Progenitor cell of endocrine pancreas (in vitro differentiated cells): ENCODE data around the gene SH2B3. TPM values are rescaled to one million over a fixed set of nuclear protein-coding genes. Genes with fewer than 3 reads are reported as not detected.

Source experiments
- DNase-seq: peaks from one replicate; pipeline ENCODE4 v3.0.0; 2021; ENCODE audit warnings: low spot score; ENCODE audit not compliant: unreplicated experiment
- H3K27ac Mint-ChIP-seq: 2 replicates; pipeline ENCODE4 v1.8.0; 2021; ENCODE audit warnings: mild to moderate bottlenecking, moderate library complexity, mixed read lengths
- H3K27me3 Mint-ChIP-seq: 2 replicates; pipeline ENCODE4 v1.8.0; 2021; ENCODE audit warnings: mixed read lengths
- H3K36me3 Mint-ChIP-seq: 2 replicates; pipeline ENCODE4 v1.8.0; 2022; ENCODE audit warnings: mixed read lengths; ENCODE audit not compliant: insufficient read depth
- H3K4me1 Mint-ChIP-seq: 2 replicates; pipeline ENCODE4 v1.8.0; 2021; ENCODE audit warnings: low read depth, mixed read lengths
- H3K4me3 Mint-ChIP-seq: 2 replicates; pipeline ENCODE4 v1.8.0; 2021; ENCODE audit warnings: low read depth, mild to moderate bottlenecking, moderate library complexity, mixed read lengths
- H3K9me3 Mint-ChIP-seq: 2 replicates; pipeline ENCODE4 v1.8.0; 2021; ENCODE audit warnings: low read depth, mixed read lengths
- total RNA-seq: library from RNA; stranded (reverse); gene quantifications from 2 replicates; pipeline ENCODE4 v1.2.1, GENCODE V29; 2021
- TF ChIP-seq, protein P1 (sequence below): fragments of 200-600 bp; sonication (generic); IDR thresholded peaks from one replicate; pipeline ENCODE4 v1.5.0; 2021; ENCODE audit warnings: antibody characterized with exemption, mild to moderate bottlenecking; ENCODE audit not compliant: unreplicated experiment

Gene SH2B3
- total RNA-seq, 1 donor from 2014 or later = 0.72 TPM

DNA sequence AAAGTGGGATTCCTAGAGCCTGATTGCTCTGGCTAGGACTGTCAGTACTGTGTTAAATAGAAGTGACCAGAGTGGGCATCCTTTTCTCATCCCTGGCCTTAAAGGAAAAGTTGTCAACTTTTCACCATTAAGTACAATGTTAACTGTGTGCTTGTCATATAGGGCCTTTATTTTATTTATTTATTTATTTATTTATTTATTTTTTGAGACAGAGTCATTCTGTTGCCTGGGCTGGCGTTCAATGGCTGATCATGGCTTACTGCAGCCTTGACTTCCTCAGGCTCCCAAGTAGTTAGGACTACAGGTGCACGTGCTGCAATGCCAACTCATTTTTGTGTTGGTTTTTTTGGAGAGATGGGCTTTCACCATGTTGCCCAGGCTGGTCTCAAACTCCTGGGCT is 11.6 kb downstream of the SH2B3 start:
- Mint-ChIP-seq H3K9me3 (no peaks in the 10 kb centered on the region), H3K4me1 (no peaks in the 10 kb centered on the region)
- TF ChIP-seq, protein P1, sequence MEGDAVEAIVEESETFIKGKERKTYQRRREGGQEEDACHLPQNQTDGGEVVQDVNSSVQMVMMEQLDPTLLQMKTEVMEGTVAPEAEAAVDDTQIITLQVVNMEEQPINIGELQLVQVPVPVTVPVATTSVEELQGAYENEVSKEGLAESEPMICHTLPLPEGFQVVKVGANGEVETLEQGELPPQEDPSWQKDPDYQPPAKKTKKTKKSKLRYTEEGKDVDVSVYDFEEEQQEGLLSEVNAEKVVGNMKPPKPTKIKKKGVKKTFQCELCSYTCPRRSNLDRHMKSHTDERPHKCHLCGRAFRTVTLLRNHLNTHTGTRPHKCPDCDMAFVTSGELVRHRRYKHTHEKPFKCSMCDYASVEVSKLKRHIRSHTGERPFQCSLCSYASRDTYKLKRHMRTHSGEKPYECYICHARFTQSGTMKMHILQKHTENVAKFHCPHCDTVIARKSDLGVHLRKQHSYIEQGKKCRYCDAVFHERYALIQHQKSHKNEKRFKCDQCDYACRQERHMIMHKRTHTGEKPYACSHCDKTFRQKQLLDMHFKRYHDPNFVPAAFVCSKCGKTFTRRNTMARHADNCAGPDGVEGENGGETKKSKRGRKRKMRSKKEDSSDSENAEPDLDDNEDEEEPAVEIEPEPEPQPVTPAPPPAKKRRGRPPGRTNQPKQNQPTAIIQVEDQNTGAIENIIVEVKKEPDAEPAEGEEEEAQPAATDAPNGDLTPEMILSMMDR = no peak

DNA sequence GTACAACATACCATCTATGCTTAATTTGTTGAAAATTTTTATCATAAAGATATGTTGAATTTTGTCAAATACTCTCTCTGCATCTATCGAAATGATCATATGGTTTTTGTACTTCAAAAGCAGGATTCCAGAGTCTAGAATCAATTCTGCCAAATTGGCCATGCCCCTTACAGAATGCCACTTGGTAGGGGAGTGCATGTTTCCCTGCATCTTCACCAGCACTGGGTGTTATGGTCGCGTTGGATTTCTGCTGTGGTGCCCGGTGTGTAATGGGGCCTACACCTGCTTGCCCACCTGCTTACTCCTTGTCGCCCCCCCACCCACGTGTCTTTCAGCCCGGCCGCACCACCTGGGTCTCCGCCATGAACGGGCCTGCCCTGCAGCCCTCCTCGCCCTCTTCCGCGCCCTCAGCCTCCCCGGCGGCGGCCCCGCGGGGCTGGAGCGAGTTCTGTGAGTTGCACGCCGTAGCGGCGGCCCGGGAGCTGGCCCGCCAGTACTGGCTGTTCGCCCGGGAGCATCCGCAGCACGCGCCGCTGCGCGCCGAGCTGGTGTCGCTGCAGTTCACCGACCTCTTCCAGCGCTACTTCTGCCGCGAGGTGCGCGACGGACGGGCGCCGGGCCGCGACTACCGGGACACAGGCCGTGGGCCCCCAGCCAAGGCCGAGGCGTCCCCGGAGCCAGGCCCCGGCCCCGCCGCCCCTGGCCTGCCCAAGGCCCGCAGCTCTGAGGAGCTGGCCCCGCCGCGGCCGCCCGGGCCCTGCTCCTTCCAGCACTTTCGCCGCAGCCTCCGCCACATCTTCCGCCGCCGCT is 12.3 kb downstream of the SH2B3 start:
- no peaks in the 10 kb centered on the region for H3K4me1 Mint-ChIP-seq
- no peaks in the 10 kb centered on the region for H3K9me3 Mint-ChIP-seq
- H3K27me3 Mint-ChIP-seq = peaks cover 8% of the 10 kb centered on the region
- H3K4me3 Mint-ChIP-seq = no peak overlapping the region
- H3K36me3 Mint-ChIP-seq = no peaks in the 10 kb centered on the region
- H3K27ac Mint-ChIP-seq = no peak overlapping the region
- TF ChIP-seq, protein P1 = no peak
- no peak for DNase-seq

More for the DNA sequence above, 11.6 kb downstream of the SH2B3 start:
- Mint-ChIP-seq H3K27me3 (peaks cover 15% of the 10 kb centered on the region), H3K4me3 (no peak overlapping the region), H3K27ac (no peak overlapping the region), H3K36me3 (no peaks in the 10 kb centered on the region)
- no peak for DNase-seq

DNA sequence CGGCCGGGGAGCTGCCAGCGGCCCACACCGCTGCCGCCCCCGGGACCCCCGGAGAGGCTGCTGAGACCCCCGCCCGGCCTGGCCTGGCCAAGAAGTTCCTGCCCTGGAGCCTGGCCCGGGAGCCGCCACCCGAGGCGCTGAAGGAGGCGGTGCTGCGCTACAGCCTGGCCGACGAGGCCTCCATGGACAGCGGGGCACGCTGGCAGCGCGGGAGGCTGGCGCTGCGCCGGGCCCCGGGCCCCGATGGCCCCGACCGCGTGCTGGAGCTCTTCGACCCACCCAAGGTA is 12.8 kb downstream of the SH2B3 start:
- H3K27ac Mint-ChIP-seq = no peak overlapping the region
- no peak overlapping the region for H3K4me3 Mint-ChIP-seq
- H3K4me1 Mint-ChIP-seq = no peaks in the 10 kb centered on the region
- H3K36me3 Mint-ChIP-seq = no peaks in the 10 kb centered on the region
- H3K27me3 Mint-ChIP-seq = peaks cover 3% of the 10 kb centered on the region
- H3K9me3 Mint-ChIP-seq = no peaks in the 10 kb centered on the region
- TF ChIP-seq, protein P1 = no peak
- no peak for DNase-seq

DNA sequence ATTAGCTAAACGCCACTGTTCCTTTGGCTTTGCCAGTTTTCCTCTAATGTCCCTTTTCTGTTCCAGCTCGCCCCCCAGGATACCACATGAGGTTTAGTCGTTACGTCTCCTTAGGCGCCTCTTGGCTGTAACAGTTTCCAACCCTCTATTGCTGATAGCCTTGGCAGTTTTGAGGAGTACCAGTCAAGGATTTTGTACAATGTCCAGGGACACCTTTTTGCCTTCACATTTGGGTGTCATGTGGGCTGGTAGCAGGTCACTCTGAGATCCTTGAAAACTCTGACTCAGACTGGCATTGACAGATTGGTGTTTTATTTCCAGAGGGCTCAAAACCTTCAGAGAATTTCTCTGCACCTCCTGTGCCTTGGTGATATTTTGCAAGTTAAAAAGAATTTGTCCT is 14.1 kb downstream of the SH2B3 start:
- Mint-ChIP-seq H3K4me1 (no peaks in the 10 kb centered on the region), H3K9me3 (no peaks in the 10 kb centered on the region), H3K27ac (no peak overlapping the region), H3K4me3 (no peak overlapping the region), H3K36me3 (no peaks in the 10 kb centered on the region), H3K27me3 (no peaks in the 10 kb centered on the region)
- TF ChIP-seq, protein P1 = no peak
- DNase-seq = no peak

DNA sequence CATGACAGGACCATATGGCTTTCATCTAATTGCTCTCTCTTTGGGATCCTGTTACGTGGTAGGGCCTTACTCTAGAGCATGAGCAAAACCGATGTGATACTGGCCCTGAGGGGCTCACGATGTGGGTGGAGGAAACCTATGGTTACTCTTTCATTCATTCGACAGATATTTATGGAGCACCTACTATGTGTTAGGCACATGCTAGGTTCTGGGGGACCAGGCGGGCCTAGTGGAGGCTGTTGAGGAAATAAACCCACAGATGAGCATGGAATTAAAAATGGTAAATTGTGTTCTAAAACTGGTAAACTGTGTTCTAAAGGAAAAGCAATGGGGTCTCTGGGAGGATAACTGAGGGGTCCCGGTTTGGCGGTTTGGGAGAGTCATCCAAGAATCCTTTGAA is 14.8 kb downstream of the SH2B3 start:
- no peaks in the 10 kb centered on the region for H3K27me3 Mint-ChIP-seq
- no peaks in the 10 kb centered on the region for H3K36me3 Mint-ChIP-seq
- no peaks in the 10 kb centered on the region for H3K4me1 Mint-ChIP-seq
- DNase-seq = no peak
- no peaks in the 10 kb centered on the region for H3K9me3 Mint-ChIP-seq
- H3K4me3 Mint-ChIP-seq = no peak overlapping the region
- H3K27ac Mint-ChIP-seq = no peak overlapping the region
- TF ChIP-seq, protein P1 = no peak
